HEK293T (cell line): ENCODE data around the gene COL28A1.
"Not testable (repeated sequence)": the region's sequence is repeated elsewhere in the genome, so short reads cannot be mapped to it uniquely, and the experiment has no call there.

Source experiments
- CTCF ChIA-PET: fragments of 350-600 bp; formaldehyde crosslinking; extraction: SDS; loops from one replicate; lab custom pipeline; 2021; ENCODE audit warnings: antibody characterized with exemption, inconsistent platforms; lab: Yijun Ruan, JAX
- POLR2A ChIA-PET: fragments of 350-600 bp; formaldehyde crosslinking; extraction: SDS; loops from one replicate; lab custom pipeline; 2020; ENCODE audit warnings: antibody characterized with exemption, inconsistent platforms; lab: Yijun Ruan, JAX
- DNase-seq: peaks from one replicate; pipeline ENCODE4 v3.0.0; 2012; ENCODE audit warnings: mixed read lengths; ENCODE audit errors: extremely low spot score
- ARNT ChIP-seq: fragments of 450-650 bp; IDR thresholded peaks from 2 replicates; pipeline ENCODE4 v1.6.1; 2017; ENCODE audit warnings: mild to moderate bottlenecking
- BHLHE40 ChIP-seq: fragments of 450-650 bp; IDR thresholded peaks from 2 replicates; pipeline ENCODE4 v1.6.1; 2016; ENCODE audit warnings: mild to moderate bottlenecking, moderate library complexity, borderline replicate concordance
- CTBP1 ChIP-seq: fragments of 450-650 bp; IDR thresholded peaks from 2 replicates; pipeline ENCODE4 v1.6.1; 2016; ENCODE audit warnings: borderline replicate concordance
- ELF4 ChIP-seq: fragments of 450-650 bp; IDR thresholded peaks from 2 replicates; pipeline ENCODE4 v1.6.1; 2017; ENCODE audit warnings: antibody characterized with exemption
- FOXA1 ChIP-seq: fragments of 450-650 bp; IDR thresholded peaks from 2 replicates; pipeline ENCODE4 v1.6.1; 2016; ENCODE audit warnings: mild to moderate bottlenecking
- FOXK2 ChIP-seq: fragments of 450-650 bp; IDR thresholded peaks from 2 replicates; pipeline ENCODE4 v1.6.1; 2016; ENCODE audit warnings: mild to moderate bottlenecking
- FOXM1 ChIP-seq: fragments of 450-650 bp; IDR thresholded peaks from 2 replicates; pipeline ENCODE4 v1.6.1; 2017; ENCODE audit warnings: mild to moderate bottlenecking, borderline replicate concordance
- HDGF ChIP-seq: fragments of 450-650 bp; IDR thresholded peaks from 2 replicates; pipeline ENCODE4 v1.6.1; 2017; ENCODE audit warnings: antibody characterized with exemption, borderline replicate concordance
- L3MBTL2 ChIP-seq: fragments of 450-650 bp; conservative IDR thresholded peaks from 2 replicates; pipeline ENCODE4 v1.6.1; 2016; ENCODE audit warnings: mild to moderate bottlenecking
- LEF1 ChIP-seq: fragments of 450-650 bp; IDR thresholded peaks from 2 replicates; pipeline ENCODE4 v1.6.1; 2017; ENCODE audit warnings: mild to moderate bottlenecking, borderline replicate concordance
- NFRKB ChIP-seq: fragments of 450-650 bp; IDR thresholded peaks from 2 replicates; pipeline ENCODE4 v1.6.1; 2016; ENCODE audit warnings: mild to moderate bottlenecking, moderate library complexity
- SP1 ChIP-seq: fragments of 450-650 bp; IDR thresholded peaks from 2 replicates; pipeline ENCODE4 v1.6.1; 2017
- SUZ12 ChIP-seq: fragments of 450-650 bp; IDR thresholded peaks from 2 replicates; pipeline ENCODE4 v1.6.1; 2016; ENCODE audit warnings: mild to moderate bottlenecking
- TARDBP ChIP-seq: fragments of 450-650 bp; IDR thresholded peaks from 2 replicates; pipeline ENCODE4 v1.6.1; 2016
- ZNF384 ChIP-seq: fragments of 450-650 bp; IDR thresholded peaks from 2 replicates; pipeline ENCODE4 v1.6.1; 2016
- TF ChIP-seq, protein P1 (sequence below): fragments of 450-650 bp; IDR thresholded peaks from 2 replicates; pipeline ENCODE4 v1.6.1; 2016

The COL28A1 gene

DNA sequence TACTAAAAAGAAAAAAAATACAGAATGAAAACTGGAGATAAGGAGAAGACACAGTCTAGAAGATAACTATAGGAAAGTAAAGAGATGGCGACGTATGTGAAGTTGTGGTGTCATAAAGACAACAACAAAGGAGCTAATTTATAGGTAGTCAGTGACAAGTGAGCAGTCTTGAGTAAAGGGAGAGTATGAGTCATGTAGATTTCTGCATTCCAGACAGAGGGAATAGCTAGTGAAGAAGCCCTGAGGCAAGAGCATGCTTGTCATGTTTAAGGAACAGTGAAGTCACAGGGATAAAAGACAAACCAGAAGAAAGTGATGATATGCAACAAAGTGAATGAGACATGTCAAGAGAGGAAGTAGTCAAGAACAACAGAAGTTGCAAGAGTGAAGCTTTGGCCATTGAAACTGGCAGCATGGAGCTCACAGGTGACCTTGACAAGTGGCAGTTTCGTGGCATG, 28.7 kb upstream of the COL28A1 start:
- DNase-seq: no peak
- TF ChIP-seq, protein P1, sequence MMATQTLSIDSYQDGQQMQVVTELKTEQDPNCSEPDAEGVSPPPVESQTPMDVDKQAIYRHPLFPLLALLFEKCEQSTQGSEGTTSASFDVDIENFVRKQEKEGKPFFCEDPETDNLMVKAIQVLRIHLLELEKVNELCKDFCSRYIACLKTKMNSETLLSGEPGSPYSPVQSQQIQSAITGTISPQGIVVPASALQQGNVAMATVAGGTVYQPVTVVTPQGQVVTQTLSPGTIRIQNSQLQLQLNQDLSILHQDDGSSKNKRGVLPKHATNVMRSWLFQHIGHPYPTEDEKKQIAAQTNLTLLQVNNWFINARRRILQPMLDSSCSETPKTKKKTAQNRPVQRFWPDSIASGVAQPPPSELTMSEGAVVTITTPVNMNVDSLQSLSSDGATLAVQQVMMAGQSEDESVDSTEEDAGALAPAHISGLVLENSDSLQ: peak; percentile 72
- peak; percentile 32; the same call in 1 of the 2 replicates for TF ChIP-seq CTBP1
- TF ChIP-seq ELF4: no peak
- no peak for TF ChIP-seq NFRKB
- TF ChIP-seq ARNT: no peak
- no peak for TF ChIP-seq SUZ12
- TF ChIP-seq FOXA1: no peak
- TF ChIP-seq LEF1: no peak
- no peak for TF ChIP-seq FOXM1
- no peak for TF ChIP-seq BHLHE40
- TF ChIP-seq TARDBP: no peak
- TF ChIP-seq HDGF: no peak
- no peak for TF ChIP-seq L3MBTL2
- no peak for TF ChIP-seq SP1
- POLR2A ChIA-PET: interaction anchor here (1.6 to 2.0 kb wide), 2 partner anchors 9 to 76 kb away, joined by 4 to 9 read pairs; partner anchors contain the start of gene UMAD1
- CTCF ChIA-PET: no interaction called here

DNA sequence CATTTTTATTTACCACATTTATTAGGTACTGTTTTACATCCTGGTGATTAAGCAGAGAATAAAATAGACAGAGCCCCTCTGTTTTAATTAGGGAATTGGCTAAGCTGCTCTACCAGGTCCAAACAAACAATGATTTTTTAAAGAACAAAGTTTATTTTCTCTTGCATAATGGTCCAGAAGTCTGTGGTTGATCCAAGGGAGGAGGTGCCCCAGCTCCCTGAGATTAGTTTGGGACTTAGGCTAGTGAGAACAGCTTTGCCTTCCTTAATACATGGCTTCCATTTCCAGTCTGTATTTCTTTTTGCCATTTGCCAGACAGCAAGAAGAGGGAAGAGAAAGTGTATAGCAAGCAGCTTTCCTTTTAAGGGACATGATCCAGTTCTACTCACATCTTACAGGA, 28.1 kb upstream of the COL28A1 start:
- CTCF ChIA-PET: no interaction called here

DNA sequence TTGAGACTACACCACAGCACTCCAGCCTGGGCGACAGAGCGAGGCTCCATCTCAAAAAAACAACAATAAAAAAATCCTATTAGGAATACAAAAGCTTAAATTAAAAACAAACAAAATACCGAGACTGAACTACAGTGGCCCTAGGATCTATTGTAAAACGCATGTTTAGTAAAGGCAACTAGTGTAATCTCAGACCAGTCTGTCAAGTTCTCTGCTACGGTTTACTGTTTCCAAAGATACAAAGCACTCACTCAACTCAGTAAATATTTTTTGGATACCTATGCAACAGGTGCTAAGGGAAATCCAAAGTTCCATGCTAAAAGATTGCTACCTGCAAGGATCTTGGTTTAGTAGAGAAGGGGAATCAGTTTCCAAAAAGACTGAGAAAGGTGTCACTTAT, 27.6 kb upstream of the COL28A1 start:
- DNase-seq: no peak
- TF ChIP-seq BHLHE40 (no peak), ELF4 (no peak), FOXK2 (no peak), CTBP1 (no peak), L3MBTL2 (no peak), NFRKB (no peak), SUZ12 (no peak), ZNF384 (no peak), SP1 (no peak), HDGF (no peak), ARNT (no peak), TARDBP (no peak), FOXM1 (no peak)
- CTCF ChIA-PET: no interaction called here
- POLR2A ChIA-PET: interaction anchor here (1.6 to 2.0 kb wide), 2 partner anchors 8 to 77 kb away, joined by 4 to 9 read pairs; partner anchors contain the start of gene UMAD1

More for the DNA sequence above, 28.1 kb upstream of the COL28A1 start:
- no peak for TF ChIP-seq SP1
- no peak for TF ChIP-seq FOXK2
- TF ChIP-seq NFRKB: no peak
- TF ChIP-seq CTBP1: no peak
- TF ChIP-seq FOXM1: no peak
- no peak for TF ChIP-seq BHLHE40
- TF ChIP-seq ARNT: no peak
- POLR2A ChIA-PET: interaction anchor here (1.6 to 2.0 kb wide), 2 partner anchors 9 to 76 kb away, joined by 4 to 9 read pairs; partner anchors contain the start of gene UMAD1
- DNase-seq: no peak

DNA sequence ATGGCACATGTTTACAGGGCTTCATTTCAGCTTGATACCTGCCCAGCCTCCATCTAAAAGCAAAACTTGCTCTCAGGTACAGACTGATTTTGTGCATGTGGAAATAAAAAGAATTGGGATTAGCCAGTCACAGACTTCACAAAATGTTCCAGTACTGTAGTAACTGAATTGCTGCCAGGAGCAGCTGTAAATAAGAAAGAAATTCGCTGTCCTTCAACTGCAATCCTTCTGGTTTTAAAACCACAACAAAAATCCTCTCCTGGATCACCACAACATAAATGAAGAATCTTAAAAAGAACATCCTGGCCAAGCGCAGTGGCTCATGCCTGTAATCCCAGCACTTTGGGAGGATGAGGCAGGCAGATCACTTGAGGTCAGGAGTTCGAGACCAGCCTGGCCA, 27.1 kb upstream of the COL28A1 start:
- POLR2A ChIA-PET: interaction anchor here (2.0 kb wide), 1 partner anchor 77 kb away, joined by 9 read pairs; the partner anchor contains the start of gene UMAD1
- TF ChIP-seq BHLHE40 (no peak), ARNT (no peak), LEF1 (no peak), SP1 (no peak), FOXA1 (no peak), NFRKB (no peak), CTBP1 (no peak), TARDBP (no peak), ZNF384 (no peak), FOXK2 (no peak), L3MBTL2 (no peak), FOXM1 (no peak), HDGF (no peak), SUZ12 (no peak), ELF4 (no peak)
- TF ChIP-seq, protein P1: no peak
- DNase-seq: no peak
- CTCF ChIA-PET: no interaction called here

DNA sequence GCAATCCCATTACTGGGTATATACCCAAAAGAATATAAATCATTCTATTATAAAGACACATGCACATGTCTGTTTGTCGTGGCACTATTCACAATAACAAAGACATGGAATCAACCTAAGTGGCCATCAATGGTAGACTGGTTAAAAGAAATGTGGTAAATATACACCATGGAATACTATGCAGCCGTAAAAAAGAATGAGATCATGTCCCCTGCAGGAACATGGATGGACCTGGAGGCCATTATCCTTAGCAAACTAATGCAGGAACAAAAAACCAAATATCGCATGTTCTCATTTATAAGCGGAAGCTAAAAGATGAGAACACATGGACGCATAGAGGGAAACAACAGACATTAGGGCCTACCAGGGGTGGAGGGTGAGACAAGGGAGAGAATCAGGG, 25.9 kb upstream of the COL28A1 start:
- POLR2A ChIA-PET, DNase-seq, CTCF ChIA-PET: not testable (repeated sequence)

DNA sequence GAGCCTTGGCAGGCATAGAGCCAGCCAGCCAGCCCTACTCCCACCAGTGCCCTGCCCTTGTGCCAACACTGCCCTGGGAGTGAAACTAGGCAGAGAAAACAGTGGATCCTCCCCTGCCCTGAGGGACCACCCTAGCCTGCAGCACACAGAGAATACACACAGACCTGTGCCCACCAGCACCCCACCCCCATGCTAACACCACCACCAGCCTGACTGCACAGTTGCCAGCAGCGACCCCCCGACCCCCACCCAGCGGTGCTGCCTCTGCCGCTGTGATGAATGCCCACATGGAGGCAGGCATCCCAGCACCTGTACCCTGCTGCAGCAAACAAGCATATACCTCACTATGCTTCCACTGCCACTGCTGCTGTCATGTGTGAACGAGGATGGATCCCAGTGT, 21.6 kb upstream of the COL28A1 start:
- DNase-seq: no peak
- TF ChIP-seq CTBP1: no peak
- TF ChIP-seq L3MBTL2: no peak
- no peak for TF ChIP-seq TARDBP
- TF ChIP-seq FOXK2: no peak
- no peak for TF ChIP-seq FOXA1
- no peak for TF ChIP-seq LEF1
- TF ChIP-seq SP1: no peak
- no peak for TF ChIP-seq BHLHE40
- TF ChIP-seq ELF4: no peak
- no peak for TF ChIP-seq FOXM1
- no peak for TF ChIP-seq HDGF
- no peak for TF ChIP-seq ZNF384
- TF ChIP-seq, protein P1: no peak
- POLR2A ChIA-PET: no interaction called here
- CTCF ChIA-PET: no interaction called here
